HepG2 (cell line): Measurements from ENCODE around the gene ALK.

ENCODE experiments used
- FOSL1 ChIP-seq: sonication (generic); formaldehyde crosslinking; IDR thresholded peaks from 2 replicates; pipeline ENCODE4 v1.9.0; 2021; ENCODE audit warnings: missing genetic modification reagents, borderline replicate concordance
- ZBTB10 ChIP-seq: sonication (generic); formaldehyde crosslinking; IDR thresholded peaks from 2 replicates; pipeline ENCODE4 v1.4.0; 2020; ENCODE audit warnings: missing genetic modification reagents, borderline replicate concordance
- ZNF230 ChIP-seq: sonication (generic); formaldehyde crosslinking; IDR thresholded peaks from 2 replicates; pipeline ENCODE4 v1.4.0; 2020; ENCODE audit warnings: mild to moderate bottlenecking, missing genetic modification reagents

- no peak for TF ChIP-seq FOSL1 (CRISPR knock-in tag)
- TF ChIP-seq ZBTB10 (CRISPR knock-in tag), result no peak
- TF ChIP-seq ZNF230 (CRISPR knock-in tag), result no peak
Observed at GRCh38 chr2:29517413-29517812, 404.0 kb downstream of the ALK start.
